ENCODE results near the gene MT4. TPM values are rescaled to one million over a fixed set of nuclear protein-coding genes. Genes with fewer than 3 reads are reported as not detected.

The MT4 gene
- total and polyA plus RNA-seq, 5 donors from 2014 or later: not detected

DNA sequence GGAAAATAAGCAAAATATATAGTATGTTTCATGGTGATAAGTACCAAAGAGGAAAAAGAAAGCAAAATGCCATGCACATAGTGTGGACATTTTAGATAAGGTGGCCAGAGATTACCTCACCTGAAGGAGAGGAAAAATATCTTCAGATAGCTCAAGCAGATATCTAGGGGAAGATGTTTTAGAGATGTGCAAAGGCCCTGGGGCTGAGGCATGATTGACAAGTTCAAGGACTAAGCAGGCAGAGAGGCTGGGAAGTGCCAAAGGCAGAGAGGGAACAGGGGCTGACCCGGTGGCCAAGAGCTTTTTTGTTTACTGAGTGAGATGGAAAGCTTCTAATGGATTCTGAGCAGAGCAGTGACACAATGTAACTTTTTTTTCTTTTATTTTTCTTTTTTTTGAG lies 4.4 kb upstream of the MT4 start:
- H3K27ac ChIP-seq (ENCODE audit: insufficient read depth, low read length, poor library complexity, severe bottlenecking): no peak overlapping the region
- no peaks in the 10 kb centered on the region for H3K4me1 ChIP-seq (ENCODE audit: control insufficient read depth, insufficient read depth, low read length, poor library complexity, severe bottlenecking)
- Mint-ChIP-seq H3K27ac (peak overlapping the region in 1 of 3 donors; percentile 12), H3K27me3 (peaks cover 38% of the 10 kb centered on the region), H3K4me3 (no peak overlapping the region), H3K4me1 (peaks cover 0 to 3% (median 0%) of the 10 kb centered on the region in 4 donors), H3K36me3 (no peaks in the 10 kb centered on the region), H3K9me3 (no peaks in the 10 kb centered on the region)
- peaks cover 3% of the 10 kb centered on the region for H3K27me3 ChIP-seq (ENCODE audit: control insufficient read depth, insufficient read depth, low read length)
- H3K36me3 ChIP-seq (ENCODE audit: control insufficient read depth, insufficient read depth, low read length): no peaks in the 10 kb centered on the region
- no peaks in the 10 kb centered on the region for H3K9me3 ChIP-seq (ENCODE audit: control insufficient read depth in 2 of 2, low read length in 2 of 2)
- ATAC-seq (ENCODE audit: low read depth in 2 of 2) (no peak), DNase-seq (no peak)
- no peak overlapping the region for H3K4me3 ChIP-seq (ENCODE audit: low read depth, low read length)

DNA sequence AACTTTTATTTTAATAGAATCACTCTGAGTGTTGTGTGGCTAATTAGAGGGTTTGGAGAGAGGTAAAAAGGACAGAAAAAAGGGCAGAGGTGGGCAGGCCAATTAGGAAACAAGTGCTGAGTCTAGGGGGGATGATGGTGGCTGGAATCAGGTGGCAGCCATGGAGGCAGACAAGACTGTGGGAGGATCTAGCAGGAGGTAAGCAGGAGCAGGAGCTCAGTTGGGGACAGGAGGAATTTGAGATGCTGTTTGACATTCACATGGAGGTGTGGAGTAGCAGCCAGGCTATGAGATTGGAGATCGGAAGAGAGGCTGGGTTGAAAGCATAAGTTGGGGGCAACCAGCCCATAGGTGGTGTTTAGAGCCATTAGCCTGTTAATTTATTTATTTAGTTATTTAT lies 3.7 kb upstream of the MT4 start:
- H3K27ac Mint-ChIP-seq: peak overlapping the region in 2 of 3 donors; percentile 12 to 13
- H3K27me3 ChIP-seq (ENCODE audit: control insufficient read depth, insufficient read depth, low read length): peaks cover 3% of the 10 kb centered on the region

DNA sequence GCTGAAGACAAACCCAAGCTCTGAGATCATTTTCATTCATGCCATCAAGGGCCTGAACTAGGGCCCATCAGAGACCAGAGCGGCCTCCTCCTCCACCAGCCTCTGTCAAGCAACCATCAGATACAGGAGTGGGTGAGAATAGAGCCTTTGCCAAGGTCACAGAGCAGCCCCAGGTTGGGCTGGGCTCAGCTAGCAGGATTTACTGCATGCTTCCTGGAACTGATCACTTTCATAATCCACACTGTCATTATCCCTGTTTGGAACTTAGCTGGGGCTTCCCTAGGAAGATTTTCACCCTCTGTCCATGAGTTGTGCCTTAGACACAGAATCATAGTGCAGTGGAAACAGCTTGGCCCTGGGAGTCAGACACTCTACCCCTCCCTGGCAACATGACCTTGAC lies 5.1 kb downstream of the MT4 start:
- H3K36me3 ChIP-seq (ENCODE audit: control insufficient read depth, insufficient read depth, low read length): no peaks in the 10 kb centered on the region
- no peak overlapping the region for H3K27ac ChIP-seq (ENCODE audit: insufficient read depth, low read length, poor library complexity, severe bottlenecking)
- no peak for DNase-seq
- H3K4me1 ChIP-seq (ENCODE audit: control insufficient read depth, insufficient read depth, low read length, poor library complexity, severe bottlenecking): no peaks in the 10 kb centered on the region
- ATAC-seq (ENCODE audit: low read depth in 2 of 2): no peak
- H3K27me3 Mint-ChIP-seq: peaks cover 16% of the 10 kb centered on the region
- peaks cover 0 to 3% of the 10 kb centered on the region in 2 experiments for H3K9me3 ChIP-seq (ENCODE audit: control insufficient read depth in 2 of 2, low read length in 2 of 2)
- H3K4me1 Mint-ChIP-seq: peaks cover 0 to 7% (median 1%) of the 10 kb centered on the region in 4 donors
- H3K9me3 Mint-ChIP-seq: peaks cover 0 to 5% (median 0%) of the 10 kb centered on the region in 7 donors
- no peaks in the 10 kb centered on the region for H3K36me3 Mint-ChIP-seq
- H3K4me3 ChIP-seq (ENCODE audit: low read depth, low read length): no peak overlapping the region
- H3K4me3 Mint-ChIP-seq: no peak overlapping the region
- no peaks in the 10 kb centered on the region for H3K27me3 ChIP-seq (ENCODE audit: control insufficient read depth, insufficient read depth, low read length)
- H3K27ac Mint-ChIP-seq: no peak overlapping the region

More for the DNA sequence above, 3.7 kb upstream of the MT4 start:
- Mint-ChIP-seq H3K4me3 (no peak overlapping the region), H3K36me3 (no peaks in the 10 kb centered on the region), H3K27me3 (peaks cover 38% of the 10 kb centered on the region), H3K4me1 (peaks cover 0 to 4% (median 1%) of the 10 kb centered on the region in 4 donors), H3K9me3 (no peaks in the 10 kb centered on the region)
- Histone ChIP-seq H3K4me3 (ENCODE audit: low read depth, low read length) (no peak overlapping the region), H3K9me3 (ENCODE audit: control insufficient read depth in 2 of 2, low read length in 2 of 2) (no peaks in the 10 kb centered on the region), H3K27ac (ENCODE audit: insufficient read depth, low read length, poor library complexity, severe bottlenecking) (no peak overlapping the region), H3K4me1 (ENCODE audit: control insufficient read depth, insufficient read depth, low read length, poor library complexity, severe bottlenecking) (no peaks in the 10 kb centered on the region), H3K36me3 (ENCODE audit: control insufficient read depth, insufficient read depth, low read length) (no peaks in the 10 kb centered on the region)
- no peak for ATAC-seq (ENCODE audit: low read depth in 2 of 2)
- DNase-seq: no peak

- Histone ChIP-seq H3K4me1 (ENCODE audit: control insufficient read depth, insufficient read depth, low read length, poor library complexity, severe bottlenecking) (no peaks in the 10 kb centered on the region), H3K27me3 (ENCODE audit: control insufficient read depth, insufficient read depth, low read length) (no peaks in the 10 kb centered on the region), H3K27ac (ENCODE audit: insufficient read depth, low read length, poor library complexity, severe bottlenecking) (no peak overlapping the region), H3K9me3 (ENCODE audit: control insufficient read depth in 2 of 2, low read length in 2 of 2) (peaks cover 0 to 3% of the 10 kb centered on the region in 2 experiments), H3K36me3 (ENCODE audit: control insufficient read depth, insufficient read depth, low read length) (no peaks in the 10 kb centered on the region), H3K4me3 (ENCODE audit: low read depth, low read length) (no peak overlapping the region)
- Mint-ChIP-seq H3K4me3 (no peak overlapping the region), H3K9me3 (peaks cover 0 to 5% (median 1%) of the 10 kb centered on the region in 7 donors), H3K27me3 (peaks cover 6% of the 10 kb centered on the region), H3K36me3 (no peaks in the 10 kb centered on the region), H3K4me1 (peaks cover 0 to under 1% (median 0%) of the 10 kb centered on the region in 4 donors), H3K27ac (no peak overlapping the region)
- no peak for ATAC-seq (ENCODE audit: low read depth in 2 of 2)
- DNase-seq: no peak
Observed at GRCh38 chr16:56571525-56571924, 6.7 kb downstream of the MT4 start.

GRCh38 chr16:56574625-56575024 lies 9.8 kb downstream of the MT4 start:
- no peak for DNase-seq
- H3K36me3 ChIP-seq (ENCODE audit: control insufficient read depth, insufficient read depth, low read length): no peaks in the 10 kb centered on the region
- H3K27me3 ChIP-seq (ENCODE audit: control insufficient read depth, insufficient read depth, low read length): no peaks in the 10 kb centered on the region
- Mint-ChIP-seq H3K27me3 (peaks cover 6% of the 10 kb centered on the region), H3K36me3 (no peaks in the 10 kb centered on the region), H3K27ac (no peak overlapping the region), H3K4me3 (no peak overlapping the region), H3K9me3 (peaks cover 0 to 5% (median 1%) of the 10 kb centered on the region in 7 donors), H3K4me1 (peaks cover 0 to 10% (median 5%) of the 10 kb centered on the region in 4 donors)
- H3K4me3 ChIP-seq (ENCODE audit: low read depth, low read length): no peak overlapping the region
- H3K27ac ChIP-seq (ENCODE audit: insufficient read depth, low read length, poor library complexity, severe bottlenecking): no peak overlapping the region
- no peaks in the 10 kb centered on the region for H3K4me1 ChIP-seq (ENCODE audit: control insufficient read depth, insufficient read depth, low read length, poor library complexity, severe bottlenecking)
- ATAC-seq (ENCODE audit: low read depth in 2 of 2): no peak
- H3K9me3 ChIP-seq (ENCODE audit: control insufficient read depth in 2 of 2, low read length in 2 of 2): peaks cover 0 to 3% of the 10 kb centered on the region in 2 experiments

DNA sequence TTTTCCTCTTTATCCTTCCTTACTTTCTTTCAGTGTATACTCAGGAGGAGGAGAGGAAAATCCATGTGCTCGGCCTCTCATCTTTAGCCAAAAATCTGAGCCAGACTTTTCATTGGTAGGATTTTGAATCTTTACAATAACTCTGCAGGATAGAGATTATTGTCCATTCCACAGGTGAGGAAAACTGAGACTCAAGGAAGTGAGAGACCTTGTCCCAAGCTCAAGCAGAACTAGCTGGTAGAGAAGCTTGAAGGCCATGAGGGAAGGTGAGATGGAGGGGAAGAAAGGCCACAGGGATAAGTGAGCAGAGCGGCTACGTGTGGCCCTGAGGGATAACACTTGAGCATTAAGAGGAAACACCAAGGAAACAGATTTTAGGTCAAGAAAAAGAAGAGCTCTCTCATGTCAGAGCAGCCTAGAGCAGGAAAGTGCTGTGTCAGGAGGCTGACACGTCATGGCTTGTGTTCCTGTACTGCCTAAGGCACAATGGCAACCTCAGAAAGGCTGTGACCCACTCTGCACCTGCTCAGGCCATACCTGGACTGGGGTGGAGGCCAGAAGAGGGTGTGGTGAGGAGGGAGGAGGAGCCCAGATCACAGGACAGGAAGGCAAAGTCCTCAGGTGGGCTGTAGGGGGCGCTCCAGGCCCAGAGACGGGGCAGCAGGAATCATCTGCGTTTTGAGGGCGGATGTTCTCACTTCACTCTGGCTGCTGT lies 11.9 kb downstream of the MT4 start:
- Histone ChIP-seq H3K27me3 (ENCODE audit: control insufficient read depth, insufficient read depth, low read length) (no peaks in the 10 kb centered on the region), H3K9me3 (ENCODE audit: control insufficient read depth in 2 of 2, low read length in 2 of 2) (peaks cover 0 to 3% of the 10 kb centered on the region in 2 experiments), H3K27ac (ENCODE audit: insufficient read depth, low read length, poor library complexity, severe bottlenecking) (no peak overlapping the region), H3K36me3 (ENCODE audit: control insufficient read depth, insufficient read depth, low read length) (no peaks in the 10 kb centered on the region), H3K4me3 (ENCODE audit: low read depth, low read length) (no peak overlapping the region), H3K4me1 (ENCODE audit: control insufficient read depth, insufficient read depth, low read length, poor library complexity, severe bottlenecking) (no peaks in the 10 kb centered on the region)
- Mint-ChIP-seq H3K4me1 (peaks cover 0 to 10% (median 5%) of the 10 kb centered on the region in 4 donors), H3K27ac (peak overlapping the region; percentile 60 to 73 (median 62)), H3K36me3 (no peaks in the 10 kb centered on the region), H3K27me3 (peaks cover 14% of the 10 kb centered on the region), H3K9me3 (peaks cover 0 to 5% (median 1%) of the 10 kb centered on the region in 7 donors), H3K4me3 (no peak overlapping the region)
- DNase-seq (peak; percentile 73 to 87 (median 87)), ATAC-seq (ENCODE audit: low read depth in 2 of 2) (peak; percentile 98)

- no peak overlapping the region for H3K27ac ChIP-seq (ENCODE audit: insufficient read depth, low read length, poor library complexity, severe bottlenecking)
- peaks cover 19% of the 10 kb centered on the region for H3K27me3 Mint-ChIP-seq
- H3K36me3 Mint-ChIP-seq: no peaks in the 10 kb centered on the region
- peaks cover 0 to 3% of the 10 kb centered on the region in 2 experiments for H3K9me3 ChIP-seq (ENCODE audit: control insufficient read depth in 2 of 2, low read length in 2 of 2)
- H3K9me3 Mint-ChIP-seq: peaks cover 0 to 5% (median 1%) of the 10 kb centered on the region in 7 donors
- H3K4me1 Mint-ChIP-seq: peaks cover 0 to 10% (median 5%) of the 10 kb centered on the region in 4 donors
- DNase-seq (no peak), ATAC-seq (ENCODE audit: low read depth in 2 of 2) (no peak)
- peak overlapping the region; percentile 60 to 73 (median 62) for H3K27ac Mint-ChIP-seq
- H3K4me1 ChIP-seq (ENCODE audit: control insufficient read depth, insufficient read depth, low read length, poor library complexity, severe bottlenecking): no peaks in the 10 kb centered on the region
- H3K27me3 ChIP-seq (ENCODE audit: control insufficient read depth, insufficient read depth, low read length): no peaks in the 10 kb centered on the region
- no peak overlapping the region for H3K4me3 Mint-ChIP-seq
- no peak overlapping the region for H3K4me3 ChIP-seq (ENCODE audit: low read depth, low read length)
- H3K36me3 ChIP-seq (ENCODE audit: control insufficient read depth, insufficient read depth, low read length): no peaks in the 10 kb centered on the region
Observed at GRCh38 chr16:56577300-56577625, 12.4 kb downstream of the MT4 start.
